Measurements from ENCODE around the gene ALPI. TPM values are rescaled to one million over a fixed set of nuclear protein-coding genes. Genes with fewer than 3 reads are reported as not detected.
A peak's percentile ranks its signal among the peaks of the same experiment; 100 is the strongest.

ALPI gene
- total RNA-seq, 1 donor from 2014 or later = not detected

- no peak for ATAC-seq
- DNase-seq (ENCODE audit: low spot score) = no peak
Observed at GRCh38 chr2:232494542-232494941, 38.6 kb downstream of the ALPI start.

GRCh38 chr2:232495292-232495691 lies 39.3 kb downstream of the ALPI start:
- ATAC-seq (no peak), DNase-seq (ENCODE audit: low spot score) (no peak)

DNA sequence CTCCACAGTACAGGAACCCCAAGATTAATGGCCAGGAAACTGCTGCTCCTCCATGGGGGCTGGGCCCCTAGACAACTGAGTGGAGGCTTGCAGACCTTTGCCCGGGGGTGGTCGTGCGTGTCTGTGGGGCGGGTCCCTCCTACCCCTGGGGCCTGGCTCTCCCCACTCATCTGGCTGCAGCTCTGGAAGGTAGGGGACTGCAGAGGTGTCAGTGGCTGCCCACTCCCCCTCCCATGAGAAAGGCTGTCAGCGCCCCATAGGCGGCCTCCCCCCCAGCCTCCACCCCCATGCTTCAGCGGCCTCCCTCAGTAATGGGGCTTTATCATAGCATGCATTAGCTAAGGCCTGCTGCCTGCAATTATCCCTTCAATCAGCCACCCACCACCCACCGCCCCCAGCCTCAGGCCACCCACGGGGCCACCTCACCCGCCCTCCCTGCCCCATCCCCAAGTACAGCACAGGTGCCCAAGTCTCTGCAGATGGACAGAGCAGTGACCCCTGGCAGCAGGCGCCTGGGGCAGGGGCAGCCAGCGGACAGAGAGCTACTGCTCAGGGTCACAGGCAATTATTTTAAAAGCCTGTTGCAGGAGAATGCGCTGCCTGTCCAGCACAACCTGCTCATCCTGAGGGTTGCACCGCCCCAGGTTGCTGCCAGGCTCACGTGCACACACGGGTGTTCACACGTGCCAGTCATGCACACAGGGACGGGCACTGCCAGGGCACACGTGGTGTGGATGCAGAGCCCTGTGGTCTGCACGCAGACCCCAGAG lies 40.7 kb downstream of the ALPI start:
- no peak for ATAC-seq

DNA sequence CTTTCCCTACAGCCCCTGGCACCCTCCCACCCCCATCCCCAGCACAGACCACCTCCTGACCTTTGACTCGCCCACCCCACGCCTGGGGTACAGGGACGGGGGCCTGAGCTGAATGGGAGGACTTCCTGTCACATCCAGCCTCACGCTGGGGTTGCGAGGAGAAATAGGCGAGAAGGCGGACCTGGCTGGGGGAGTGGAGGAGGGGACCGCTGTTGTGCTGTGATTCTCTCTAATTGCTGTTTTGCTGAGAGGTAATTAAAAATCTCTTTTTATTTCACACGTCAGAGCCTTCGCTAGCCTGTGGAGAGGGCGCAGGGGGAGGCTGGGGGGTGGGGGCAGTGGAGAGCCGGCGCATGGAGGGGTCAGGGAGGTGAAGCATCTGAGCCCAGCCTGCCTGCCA lies 41.4 kb downstream of the ALPI start:
- no peak for DNase-seq (ENCODE audit: low spot score)
- no peak for ATAC-seq

More for the DNA sequence above, 40.7 kb downstream of the ALPI start:
- no peak for DNase-seq (ENCODE audit: low spot score)

DNA sequence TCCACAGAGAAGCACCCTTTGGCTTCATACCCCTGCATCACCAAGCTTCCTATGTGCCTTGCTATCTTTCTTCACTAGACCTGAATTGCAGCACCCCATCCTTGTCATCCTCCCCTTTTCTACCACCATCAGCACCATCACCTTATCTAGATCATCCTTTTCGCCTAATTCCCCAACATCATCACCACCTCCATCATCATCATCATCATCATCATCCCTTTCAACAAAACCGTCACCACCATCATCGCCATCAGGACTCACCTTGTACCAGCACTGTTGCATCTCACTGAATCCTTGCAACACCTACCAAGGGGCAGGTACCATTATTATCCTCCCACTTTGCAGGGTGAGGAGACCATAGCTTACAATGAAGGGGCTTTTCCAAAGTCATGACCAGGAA lies 42.5 kb downstream of the ALPI start:
- no peak for ATAC-seq
- DNase-seq (ENCODE audit: low spot score) = no peak

- no peak for DNase-seq (ENCODE audit: low spot score)
- ATAC-seq = no peak
Observed at GRCh38 chr2:232501331-232501771, 45.4 kb downstream of the ALPI start.

- ATAC-seq (no peak), DNase-seq (ENCODE audit: low spot score) (no peak)
Observed at GRCh38 chr2:232501794-232502390, 45.9 kb downstream of the ALPI start.

- ATAC-seq = no peak
Observed at GRCh38 chr2:232502511-232502910, 46.6 kb downstream of the ALPI start.

GRCh38 chr2:232502911-232503808 lies 47.2 kb downstream of the ALPI start:
- ATAC-seq (peak; percentile 62), DNase-seq (ENCODE audit: low spot score) (peak; percentile 52)

More at GRCh38 chr2:232502511-232502910, 46.6 kb downstream of the ALPI start:
- no peak for DNase-seq (ENCODE audit: low spot score)

DNA sequence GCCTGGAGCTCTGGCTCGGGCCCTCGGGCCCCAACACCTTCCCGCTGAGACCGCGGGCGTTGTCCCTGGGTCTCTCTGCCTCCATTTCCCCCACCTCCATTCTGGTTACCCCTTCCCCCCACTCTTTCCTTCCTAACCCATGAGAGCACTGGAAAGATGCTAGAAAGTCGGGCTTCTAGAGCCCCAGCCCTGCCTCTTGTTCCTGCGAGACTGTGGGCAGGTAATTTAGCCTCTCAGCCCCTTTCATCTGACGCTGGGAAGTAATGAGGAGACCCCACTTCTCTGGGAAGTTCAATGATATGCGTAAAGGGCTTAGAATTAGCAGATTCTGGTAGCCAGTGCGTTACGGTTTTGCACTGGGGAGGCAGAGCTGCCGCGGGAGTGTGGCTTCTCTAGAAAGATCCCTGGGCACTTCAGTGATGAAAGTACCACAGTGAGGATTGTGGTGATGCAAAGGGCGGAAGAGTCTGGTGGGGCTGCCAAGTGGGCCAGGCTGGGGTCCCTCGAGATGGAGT lies 47.9 kb downstream of the ALPI start:
- ATAC-seq = no peak
- DNase-seq (ENCODE audit: low spot score) = no peak

GRCh38 chr2:232504438-232504837 lies 48.5 kb downstream of the ALPI start:
- no peak for ATAC-seq
- no peak for DNase-seq (ENCODE audit: low spot score)

DNA sequence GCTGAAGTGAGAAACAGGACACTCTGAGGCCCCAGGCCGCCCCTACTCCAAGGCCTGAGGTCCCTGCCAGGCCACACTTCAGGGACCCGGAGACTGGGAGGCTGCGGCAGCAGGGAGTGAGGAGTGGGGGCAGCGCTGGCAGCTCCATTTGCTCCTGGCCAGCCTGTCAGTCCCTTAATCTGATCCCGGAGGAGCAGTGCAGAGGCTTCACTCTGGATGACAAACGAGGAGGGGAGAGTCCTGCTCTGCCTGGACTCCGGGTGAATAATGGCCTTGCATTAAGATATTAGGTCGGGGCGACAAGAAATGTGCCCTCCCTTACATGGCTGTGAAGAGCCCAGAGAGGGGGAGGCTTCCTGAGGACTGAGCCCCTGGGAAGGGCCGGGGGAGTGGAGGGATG lies 49.9 kb downstream of the ALPI start:
- DNase-seq (ENCODE audit: low spot score) = no peak
- no peak for ATAC-seq

DNA sequence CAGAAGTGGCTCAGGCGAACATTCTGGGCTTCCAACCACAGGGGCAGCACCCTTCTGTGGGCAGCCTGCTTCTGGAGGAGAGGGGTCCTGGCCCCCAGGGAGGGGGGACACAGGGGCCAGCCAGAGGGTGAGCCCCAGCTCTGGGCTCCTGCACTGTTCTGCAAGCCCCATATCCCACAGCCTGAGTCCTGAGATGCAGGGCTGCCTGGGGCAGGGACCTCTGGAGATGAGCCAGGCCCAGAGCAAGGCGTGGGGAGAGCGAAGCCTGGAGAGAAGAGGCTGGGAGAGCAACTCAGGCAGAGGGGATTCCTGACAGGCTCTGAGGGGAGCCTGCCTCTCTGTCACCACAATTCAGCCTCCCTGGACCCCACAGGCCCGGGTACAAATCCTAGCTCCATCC lies 50.8 kb downstream of the ALPI start:
- ATAC-seq (no peak), DNase-seq (ENCODE audit: low spot score) (no peak)

- ATAC-seq (no peak), DNase-seq (ENCODE audit: low spot score) (no peak)
Observed at GRCh38 chr2:232508251-232508650, 52.3 kb downstream of the ALPI start.

Other genes starting within 250 kb of the ALPI start
- gene ALPP, start 77.4 kb upstream of the ALPI start, total RNA-seq = 0.20 TPM
- not detected for gene ALPG, start 49.3 kb upstream of the ALPI start, total RNA-seq
- gene ECEL1, start 31.7 kb downstream of the ALPI start, total RNA-seq = 0.48 TPM
- gene PRSS56, start 64.2 kb downstream of the ALPI start, total RNA-seq = not detected
- not detected for gene CHRND, start 70.0 kb downstream of the ALPI start, total RNA-seq
- gene CHRNG, start 83.5 kb downstream of the ALPI start, total RNA-seq = not detected
- 1.3 TPM for gene TIGD1, start 94.4 kb downstream of the ALPI start, total RNA-seq
- gene EIF4E2, start 94.5 kb downstream of the ALPI start, total RNA-seq = 37.4 TPM
- gene EFHD1, start 177.5 kb downstream of the ALPI start, total RNA-seq = 27.3 TPM
- 27.8 TPM for gene GIGYF2, start 241.2 kb downstream of the ALPI start, total RNA-seq

Data from left lobe of liver (tissue), 2 donors.